Kidney epithelial cell (primary cell): ENCODE results near the gene KCNIP1. TPM values are rescaled to one million over a fixed set of nuclear protein-coding genes. Genes with fewer than 3 reads are reported as not detected.

Experiments used
- DNase-seq: peaks from one replicate; pipeline ENCODE4 v3.0.0-alpha.2; 2010; ENCODE audit warnings: low read depth
- H3K27me3 ChIP-seq: 2 replicates; pipeline ENCODE4 v1.6.0; 2011; ENCODE audit warnings: low read length; ENCODE audit not compliant: control insufficient read depth, insufficient read depth
- H3K36me3 ChIP-seq: 2 replicates; pipeline ENCODE4 v1.5.1; 2011; ENCODE audit warnings: low read length; ENCODE audit not compliant: control insufficient read depth, insufficient read depth
- H3K4me3 ChIP-seq: 2 replicates; pipeline ENCODE4 v1.5.1; 2011; ENCODE audit warnings: low read depth, mild to moderate bottlenecking, control low read depth, low read length
- total RNA-seq: library from RNA; depleted of rRNA; stranded (reverse); fragments of >200 nt; gene quantifications from 2 replicates; pipeline ENCODE4 v1.2.3, GENCODE V29; 2015
- TF ChIP-seq, protein P1 (sequence below): IDR thresholded peaks from 2 replicates; pipeline ENCODE4 v1.5.1; 2011; ENCODE audit warnings: mild to moderate bottlenecking, moderate library complexity, low read length, control low read depth, inconsistent platforms; ENCODE audit not compliant: insufficient read depth, poor library complexity, severe bottlenecking

The KCNIP1 gene
- total RNA-seq, 1 donor from 2014 or later, result 3.4 TPM

- DNase-seq, result no peak
- Histone ChIP-seq H3K36me3 (no peaks in the 10 kb centered on the region), H3K27me3 (no peaks in the 10 kb centered on the region), H3K4me3 (no peak overlapping the region)
- TF ChIP-seq, protein P1, sequence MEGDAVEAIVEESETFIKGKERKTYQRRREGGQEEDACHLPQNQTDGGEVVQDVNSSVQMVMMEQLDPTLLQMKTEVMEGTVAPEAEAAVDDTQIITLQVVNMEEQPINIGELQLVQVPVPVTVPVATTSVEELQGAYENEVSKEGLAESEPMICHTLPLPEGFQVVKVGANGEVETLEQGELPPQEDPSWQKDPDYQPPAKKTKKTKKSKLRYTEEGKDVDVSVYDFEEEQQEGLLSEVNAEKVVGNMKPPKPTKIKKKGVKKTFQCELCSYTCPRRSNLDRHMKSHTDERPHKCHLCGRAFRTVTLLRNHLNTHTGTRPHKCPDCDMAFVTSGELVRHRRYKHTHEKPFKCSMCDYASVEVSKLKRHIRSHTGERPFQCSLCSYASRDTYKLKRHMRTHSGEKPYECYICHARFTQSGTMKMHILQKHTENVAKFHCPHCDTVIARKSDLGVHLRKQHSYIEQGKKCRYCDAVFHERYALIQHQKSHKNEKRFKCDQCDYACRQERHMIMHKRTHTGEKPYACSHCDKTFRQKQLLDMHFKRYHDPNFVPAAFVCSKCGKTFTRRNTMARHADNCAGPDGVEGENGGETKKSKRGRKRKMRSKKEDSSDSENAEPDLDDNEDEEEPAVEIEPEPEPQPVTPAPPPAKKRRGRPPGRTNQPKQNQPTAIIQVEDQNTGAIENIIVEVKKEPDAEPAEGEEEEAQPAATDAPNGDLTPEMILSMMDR, result no peak
Measured at GRCh38 chr5:170473642-170474041, 30.2 kb upstream of the KCNIP1 start.

GRCh38 chr5:170474489-170475274 lies 29.1 kb upstream of the KCNIP1 start:
- no peak for DNase-seq
- Histone ChIP-seq H3K4me3 (no peak overlapping the region), H3K27me3 (no peaks in the 10 kb centered on the region), H3K36me3 (no peaks in the 10 kb centered on the region)
- TF ChIP-seq, protein P1, result no peak

DNA sequence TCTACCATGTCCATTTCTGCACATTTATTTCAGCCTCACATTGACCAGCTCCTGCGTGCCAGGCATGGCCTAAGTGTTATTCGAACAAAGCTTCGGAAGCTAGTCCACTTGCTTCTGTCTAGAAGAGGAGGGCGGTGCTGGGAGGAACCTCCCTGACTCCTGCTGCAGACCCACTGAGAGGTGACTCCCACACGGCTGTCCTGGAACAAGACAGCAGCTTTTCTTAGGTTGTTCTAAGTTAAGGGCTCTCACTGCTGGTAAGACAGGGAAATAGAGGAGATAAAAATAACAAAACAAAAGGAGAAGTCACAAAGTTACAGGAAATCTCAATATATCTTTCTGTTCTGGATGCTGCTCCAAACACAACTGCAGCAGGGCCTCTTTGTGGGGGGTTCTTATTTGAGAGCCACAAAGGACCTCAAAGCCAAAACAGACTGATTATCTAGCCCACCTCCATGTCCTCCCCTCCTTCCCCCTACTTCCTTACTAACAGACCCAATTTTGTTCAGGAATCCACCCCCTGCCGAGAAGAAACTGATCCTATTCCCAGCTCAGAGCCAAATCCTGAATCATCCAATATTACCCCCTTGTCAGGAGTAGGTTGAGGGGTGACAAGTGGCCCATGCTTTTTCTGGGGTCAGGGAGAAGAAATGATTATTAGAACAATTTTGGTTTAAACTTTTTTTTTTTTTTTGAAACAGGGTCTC lies 28.4 kb upstream of the KCNIP1 start:
- no peaks in the 10 kb centered on the region for H3K36me3 ChIP-seq
- no peak overlapping the region for H3K4me3 ChIP-seq
- DNase-seq, result no peak
- TF ChIP-seq, protein P1, result no peak
- H3K27me3 ChIP-seq, result no peaks in the 10 kb centered on the region

DNA sequence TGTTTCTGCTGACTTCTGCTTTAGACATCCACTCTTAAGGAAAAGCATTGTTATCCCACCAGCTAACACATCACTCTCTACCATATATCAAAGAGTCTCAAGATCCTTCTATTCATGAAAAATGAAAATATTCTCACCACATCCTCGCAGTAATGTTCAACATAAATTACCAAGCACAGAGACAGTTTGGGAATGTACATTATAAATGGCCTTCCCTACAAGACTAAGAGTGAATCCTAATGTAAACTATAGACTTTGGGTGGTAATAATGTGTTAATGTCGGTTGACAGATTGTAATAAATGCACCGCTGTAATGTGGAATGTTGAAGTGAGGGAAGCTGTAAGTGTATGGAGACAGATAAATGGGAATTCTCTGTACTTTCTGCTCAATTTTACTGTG lies 27.1 kb upstream of the KCNIP1 start:
- Histone ChIP-seq H3K27me3 (no peaks in the 10 kb centered on the region), H3K36me3 (no peaks in the 10 kb centered on the region), H3K4me3 (no peak overlapping the region)
- no peak for DNase-seq
- TF ChIP-seq, protein P1, result no peak

- H3K27me3 ChIP-seq, result no peaks in the 10 kb centered on the region
- no peaks in the 10 kb centered on the region for H3K36me3 ChIP-seq
- DNase-seq, result no peak
- H3K4me3 ChIP-seq, result no peak overlapping the region
- TF ChIP-seq, protein P1, result no peak
Measured at GRCh38 chr5:170477906-170478305, 25.9 kb upstream of the KCNIP1 start.
